ENCODE measurements around the gene NCKAP5L.

The NCKAP5L gene

DNA sequence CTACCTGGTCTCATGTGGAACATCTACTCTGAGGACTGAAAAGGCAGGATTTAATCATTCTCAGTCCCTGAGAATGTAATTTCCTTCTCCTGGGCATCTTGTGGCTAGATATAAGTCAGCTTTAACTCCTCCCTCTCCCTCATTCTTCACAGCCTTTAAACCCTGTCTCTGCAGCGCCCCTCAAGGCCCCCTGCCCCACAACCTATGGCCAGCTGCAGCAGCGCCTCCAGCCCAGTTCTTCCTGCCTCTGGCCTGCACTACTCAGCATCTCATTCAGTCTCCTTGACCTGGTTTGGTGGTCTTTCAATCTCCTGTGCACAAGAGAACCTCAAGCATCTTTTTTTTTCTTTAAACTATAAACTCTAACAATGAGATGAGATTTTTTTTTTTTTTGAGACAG, 29.3 kb downstream of the NCKAP5L start:
- Histone ChIP-seq H3K4ac (ENCODE audit: low read length) (no peak overlapping the region), H2BK15ac (ENCODE audit: low read length) (no peak overlapping the region), H2BK5ac (ENCODE audit: low read length) (no peak overlapping the region), H3K36me3 (replicated peaks in 1 of 2; ENCODE audit: control insufficient read depth in 2 of 2, insufficient read depth in 2 of 2, low read length in 2 of 2) (peaks cover 38 to 93% of the 10 kb centered on the region in 2 donors), H3K14ac (ENCODE audit: low read length) (no peak overlapping the region), H4K8ac (ENCODE audit: low read depth, low read length) (no peak overlapping the region), H3K4me2 (ENCODE audit: insufficient read depth, low read length, poor library complexity, severe bottlenecking) (no peak overlapping the region), H3K18ac (ENCODE audit: low read length) (no peak overlapping the region), H2AK5ac (ENCODE audit: low read depth, low read length) (no peak overlapping the region), H3K23ac (ENCODE audit: low read depth, low read length, poor library complexity) (no peak overlapping the region), H3K79me1 (ENCODE audit: low read depth, low read length) (no peaks in the 10 kb centered on the region), H3K4me1 (ENCODE audit: control insufficient read depth in 2 of 2, insufficient read depth in 1 of 2, low read depth in 1 of 2, low read length in 2 of 2) (peaks cover 0 to 2% of the 10 kb centered on the region in 2 donors), H2BK120ac (ENCODE audit: low read depth, low read length) (no peak overlapping the region), H3K27ac (replicated peaks; ENCODE audit: low read length) (no peak overlapping the region), H3K27me3 (ENCODE audit: control insufficient read depth in 3 of 3, insufficient read depth in 3 of 3, low read depth in 1 of 3, low read length in 3 of 3) (no peaks in the 10 kb centered on the region), H4K91ac (ENCODE audit: low read depth, low read length, poor library complexity) (no peak overlapping the region), H3K9ac (ENCODE audit: low read depth, low read length, poor library complexity) (peak overlapping the region; percentile 64), H3K4me3 (ENCODE audit: low read length in 2 of 2) (no peak overlapping the region), H3K9me3 (replicated peaks in 1 of 2; ENCODE audit: control insufficient read depth in 2 of 2, insufficient read depth in 1 of 2, low read depth in 1 of 2, low read length in 2 of 2) (no peaks in the 10 kb centered on the region), H2BK12ac (ENCODE audit: low read length) (no peak overlapping the region), H2AFZ (ENCODE audit: low read length) (no peak overlapping the region)
- WGBS, 2 donors (ENCODE audit: extremely low coverage in 2 of 2, insufficient read length in 2 of 2, insufficient replicate concordance in 1 of 2): no CpG with 5 or more reads among the region's 2 CpGs
- DNase-seq (ENCODE audit: low spot score): no peak

DNA sequence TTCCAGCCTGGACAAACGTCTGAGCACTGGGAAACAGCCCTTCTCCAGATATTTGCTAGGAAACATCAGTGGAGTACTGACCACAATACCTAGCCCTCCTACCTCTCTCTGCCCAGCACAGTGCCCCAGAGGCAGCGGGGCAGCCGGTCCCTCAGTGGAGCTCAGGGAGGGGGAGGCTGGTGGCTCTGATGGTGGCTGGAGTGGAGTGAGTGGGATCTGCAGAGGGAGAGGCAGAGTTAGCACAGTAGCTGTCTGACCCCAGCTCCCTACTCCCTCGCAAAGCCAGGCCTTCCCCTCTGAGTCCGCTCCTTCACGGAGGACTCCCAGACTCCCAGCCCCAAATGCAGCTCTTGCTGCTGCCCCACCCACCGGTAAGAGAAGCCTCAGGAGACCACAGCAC, 30.0 kb downstream of the NCKAP5L start:
- Histone ChIP-seq H3K18ac (ENCODE audit: low read length) (no peak overlapping the region), H3K9ac (ENCODE audit: low read depth, low read length, poor library complexity) (no peak overlapping the region), H3K4me3 (ENCODE audit: low read length in 2 of 2) (no peak overlapping the region), H2BK5ac (ENCODE audit: low read length) (peak overlapping the region; percentile 43), H4K8ac (ENCODE audit: low read depth, low read length) (no peak overlapping the region), H3K4me2 (ENCODE audit: insufficient read depth, low read length, poor library complexity, severe bottlenecking) (no peak overlapping the region), H3K23ac (ENCODE audit: low read depth, low read length, poor library complexity) (no peak overlapping the region), H2AK5ac (ENCODE audit: low read depth, low read length) (no peak overlapping the region), H3K36me3 (replicated peaks in 1 of 2; ENCODE audit: control insufficient read depth in 2 of 2, insufficient read depth in 2 of 2, low read length in 2 of 2) (peaks cover 33 to 93% of the 10 kb centered on the region in 2 donors), H4K91ac (ENCODE audit: low read depth, low read length, poor library complexity) (no peak overlapping the region), H2AFZ (ENCODE audit: low read length) (no peak overlapping the region), H2BK15ac (ENCODE audit: low read length) (no peak overlapping the region), H3K27me3 (ENCODE audit: control insufficient read depth in 3 of 3, insufficient read depth in 3 of 3, low read depth in 1 of 3, low read length in 3 of 3) (no peaks in the 10 kb centered on the region), H3K4me1 (ENCODE audit: control insufficient read depth in 2 of 2, insufficient read depth in 1 of 2, low read depth in 1 of 2, low read length in 2 of 2) (peaks cover 0 to 2% of the 10 kb centered on the region in 2 donors), H3K79me1 (ENCODE audit: low read depth, low read length) (no peaks in the 10 kb centered on the region), H3K9me3 (replicated peaks in 1 of 2; ENCODE audit: control insufficient read depth in 2 of 2, insufficient read depth in 1 of 2, low read depth in 1 of 2, low read length in 2 of 2) (no peaks in the 10 kb centered on the region), H3K4ac (ENCODE audit: low read length) (no peak overlapping the region), H2BK12ac (ENCODE audit: low read length) (no peak overlapping the region), H3K14ac (ENCODE audit: low read length) (no peak overlapping the region), H2BK120ac (ENCODE audit: low read depth, low read length) (no peak overlapping the region), H3K27ac (replicated peaks; ENCODE audit: low read length) (no peak overlapping the region)
- WGBS, 2 donors (ENCODE audit: extremely low coverage in 2 of 2, insufficient read length in 2 of 2, insufficient replicate concordance in 1 of 2): no CpG with 5 or more reads among the region's 7 CpGs
- DNase-seq (ENCODE audit: low spot score): no peak

DNA sequence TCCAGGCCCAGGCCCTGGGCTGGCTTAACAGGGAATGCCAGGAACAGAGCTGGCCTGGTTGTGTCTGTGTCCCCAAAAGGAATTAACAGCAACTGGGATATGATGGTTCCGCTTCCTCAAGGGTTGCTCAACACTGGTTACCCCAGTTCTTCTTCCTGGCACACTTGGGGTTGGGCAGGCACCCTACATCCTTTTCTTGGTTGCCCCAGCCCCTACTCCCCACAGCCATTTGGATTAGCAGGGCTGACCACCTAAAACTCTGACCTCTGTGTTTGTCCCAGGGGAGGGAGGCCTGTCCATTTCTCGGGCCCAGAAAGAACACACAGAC, 30.8 kb downstream of the NCKAP5L start:
- Histone ChIP-seq H3K14ac (ENCODE audit: low read length) (no peak overlapping the region), H3K9ac (ENCODE audit: low read depth, low read length, poor library complexity) (no peak overlapping the region), H3K36me3 (replicated peaks in 1 of 2; ENCODE audit: control insufficient read depth in 2 of 2, insufficient read depth in 2 of 2, low read length in 2 of 2) (peaks cover 31 to 90% of the 10 kb centered on the region in 2 donors), H3K18ac (ENCODE audit: low read length) (no peak overlapping the region), H3K4me3 (ENCODE audit: low read length in 2 of 2) (no peak overlapping the region), H2BK5ac (ENCODE audit: low read length) (no peak overlapping the region), H3K4me1 (ENCODE audit: control insufficient read depth in 2 of 2, insufficient read depth in 1 of 2, low read depth in 1 of 2, low read length in 2 of 2) (peaks cover 0 to 2% of the 10 kb centered on the region in 2 donors), H3K4me2 (ENCODE audit: insufficient read depth, low read length, poor library complexity, severe bottlenecking) (no peak overlapping the region), H3K4ac (ENCODE audit: low read length) (no peak overlapping the region), H3K23ac (ENCODE audit: low read depth, low read length, poor library complexity) (no peak overlapping the region), H3K79me1 (ENCODE audit: low read depth, low read length) (no peaks in the 10 kb centered on the region), H4K91ac (ENCODE audit: low read depth, low read length, poor library complexity) (no peak overlapping the region), H3K27me3 (ENCODE audit: control insufficient read depth in 3 of 3, insufficient read depth in 3 of 3, low read depth in 1 of 3, low read length in 3 of 3) (no peaks in the 10 kb centered on the region), H2BK12ac (ENCODE audit: low read length) (no peak overlapping the region), H2AK5ac (ENCODE audit: low read depth, low read length) (no peak overlapping the region), H2AFZ (ENCODE audit: low read length) (no peak overlapping the region), H2BK15ac (ENCODE audit: low read length) (no peak overlapping the region), H4K8ac (ENCODE audit: low read depth, low read length) (no peak overlapping the region), H3K9me3 (replicated peaks in 1 of 2; ENCODE audit: control insufficient read depth in 2 of 2, insufficient read depth in 1 of 2, low read depth in 1 of 2, low read length in 2 of 2) (no peaks in the 10 kb centered on the region), H3K27ac (replicated peaks; ENCODE audit: low read length) (no peak overlapping the region), H2BK120ac (ENCODE audit: low read depth, low read length) (no peak overlapping the region)
- WGBS, 2 donors (ENCODE audit: extremely low coverage in 2 of 2, insufficient read length in 2 of 2, insufficient replicate concordance in 1 of 2): no CpG with 5 or more reads among the region's 2 CpGs
- DNase-seq (ENCODE audit: low spot score): no peak

DNA sequence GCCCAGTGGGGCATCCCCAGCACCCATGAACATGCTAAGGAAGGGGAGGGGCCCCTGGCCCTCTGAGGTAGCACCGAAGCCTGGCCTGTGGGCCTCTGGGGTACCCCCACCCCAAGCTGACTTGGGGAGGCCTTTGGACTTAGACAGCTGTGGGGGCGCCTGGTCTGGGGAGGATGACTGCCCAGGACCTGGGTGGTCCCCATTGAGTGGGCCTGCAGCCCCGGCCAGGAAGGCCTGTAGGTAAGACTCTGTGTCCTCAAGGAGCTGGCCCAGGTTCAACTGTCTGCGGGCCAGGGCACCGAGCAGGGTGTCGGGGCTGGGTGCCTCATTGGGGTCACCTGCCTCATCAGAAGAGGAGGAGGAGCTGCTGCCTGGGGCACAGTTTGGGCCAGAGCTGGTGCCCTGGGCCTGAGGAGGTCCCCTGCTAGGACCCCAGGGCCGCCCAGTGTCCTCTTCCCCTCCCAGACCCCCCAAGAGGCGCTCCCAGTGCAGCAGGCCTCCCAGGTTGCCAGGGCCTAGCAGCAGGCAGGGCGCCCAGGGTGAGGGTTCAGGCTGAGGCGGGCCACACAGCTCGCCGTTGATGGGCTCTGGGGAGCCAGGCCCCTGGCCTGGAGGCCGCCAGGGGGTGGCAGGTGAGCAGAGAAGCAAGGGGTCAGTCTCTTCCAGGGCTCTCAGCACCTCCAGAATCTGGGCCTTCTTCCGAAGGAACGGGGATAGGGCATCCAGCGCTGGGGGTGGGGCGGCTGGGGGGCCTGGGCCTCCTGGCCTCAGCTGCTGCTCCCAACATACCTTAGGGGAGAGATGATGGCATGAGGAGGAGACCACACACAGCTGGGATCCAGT, 31.4 kb downstream of the NCKAP5L start:
- Histone ChIP-seq H3K4me2 (ENCODE audit: insufficient read depth, low read length, poor library complexity, severe bottlenecking) (no peak overlapping the region), H3K9ac (ENCODE audit: low read depth, low read length, poor library complexity) (no peak overlapping the region)
- no peak for DNase-seq (ENCODE audit: low spot score)

More for the DNA sequence above, 31.4 kb downstream of the NCKAP5L start:
- Histone ChIP-seq H3K27me3 (ENCODE audit: control insufficient read depth in 3 of 3, insufficient read depth in 3 of 3, low read depth in 1 of 3, low read length in 3 of 3) (no peaks in the 10 kb centered on the region), H4K8ac (ENCODE audit: low read depth, low read length) (no peak overlapping the region), H4K91ac (ENCODE audit: low read depth, low read length, poor library complexity) (no peak overlapping the region), H2BK120ac (ENCODE audit: low read depth, low read length) (no peak overlapping the region), H3K4ac (ENCODE audit: low read length) (no peak overlapping the region), H3K14ac (ENCODE audit: low read length) (no peak overlapping the region), H2BK5ac (ENCODE audit: low read length) (peak overlapping the region; percentile 80), H3K18ac (ENCODE audit: low read length) (no peak overlapping the region), H3K36me3 (replicated peaks in 1 of 2; ENCODE audit: control insufficient read depth in 2 of 2, insufficient read depth in 2 of 2, low read length in 2 of 2) (peaks cover 32 to 93% of the 10 kb centered on the region in 2 donors), H3K4me1 (ENCODE audit: control insufficient read depth in 2 of 2, insufficient read depth in 1 of 2, low read depth in 1 of 2, low read length in 2 of 2) (peaks cover 0 to 2% of the 10 kb centered on the region in 2 donors), H3K27ac (replicated peaks; ENCODE audit: low read length) (no peak overlapping the region), H2AFZ (ENCODE audit: low read length) (no peak overlapping the region), H2BK12ac (ENCODE audit: low read length) (peak overlapping the region; percentile 36), H3K79me1 (ENCODE audit: low read depth, low read length) (no peaks in the 10 kb centered on the region), H3K4me3 (ENCODE audit: low read length in 2 of 2) (no peak overlapping the region), H3K23ac (ENCODE audit: low read depth, low read length, poor library complexity) (no peak overlapping the region), H3K9me3 (replicated peaks in 1 of 2; ENCODE audit: control insufficient read depth in 2 of 2, insufficient read depth in 1 of 2, low read depth in 1 of 2, low read length in 2 of 2) (no peaks in the 10 kb centered on the region), H2BK15ac (ENCODE audit: low read length) (no peak overlapping the region), H2AK5ac (ENCODE audit: low read depth, low read length) (no peak overlapping the region)
- WGBS, 2 donors (ENCODE audit: extremely low coverage in 2 of 2, insufficient read length in 2 of 2, insufficient replicate concordance in 1 of 2): no CpG with 5 or more reads among the region's 17 CpGs
